GM10248 (cell line): Measurements from ENCODE around the gene CPNE6.
A peak's percentile ranks its signal among the peaks of the same experiment; 100 is the strongest.
"Not testable (repeated sequence)": the region's sequence is repeated elsewhere in the genome, so short reads cannot be mapped to it uniquely, and the experiment has no call there.

Experiments used
- CTCF ChIA-PET: fragments of 300-600 bp; sonication (Branson Sonifier 250); formaldehyde crosslinking; extraction: SDS; loops from one replicate; lab custom pipeline; 2021; ENCODE audit warnings: antibody characterized with exemption; lab: Yijun Ruan, JAX
- POLR2A ChIA-PET: fragments of 350-650 bp; sonication (Branson Sonifier 250); formaldehyde crosslinking; extraction: SDS; loops from one replicate; lab custom pipeline; 2020; ENCODE audit warnings: antibody characterized with exemption; lab: Yijun Ruan, JAX
- DNase-seq: peaks from one replicate; pipeline ENCODE4 v3.0.0; 2012; ENCODE audit errors: extremely low spot score
- CTCF ChIP-seq: IDR thresholded peaks from 2 replicates; pipeline ENCODE4 v1.5.1; 2012; ENCODE audit warnings: mild to moderate bottlenecking, low read depth; ENCODE audit errors: extremely low read depth, missing control alignments, control extremely low read depth

CPNE6 gene

GRCh38 chr14:24071144-24071697, at the start of gene CPNE6:
Gene CPNE6, plus strand, starts transcription at chr14:24071562. Its CDS starts 1,375 bp downstream, at chr14:24072937.
- no peak for TF ChIP-seq CTCF
- CTCF ChIA-PET = interaction anchor here (1.9 to 7.9 kb wide), 4 partner anchors 10 to 145 kb away, joined by 4 to 71 read pairs (median 23); partner anchors contain the start of genes MDP1 and PCK2
- POLR2A ChIA-PET = interaction anchor here (0.6 kb wide), 1 partner anchor 136 kb away, joined by 3 read pairs; no protein-coding TSS in a partner anchor
- DNase-seq = no peak

- CTCF ChIA-PET, POLR2A ChIA-PET, DNase-seq: not testable (repeated sequence)
These were observed 46.4 kb upstream of the CPNE6 start for GRCh38 chr14:24024939-24025418.

GRCh38 chr14:24029687-24030086, 41.7 kb upstream of the CPNE6 start:
- POLR2A ChIA-PET, CTCF ChIA-PET, DNase-seq: not testable (repeated sequence)

DNA sequence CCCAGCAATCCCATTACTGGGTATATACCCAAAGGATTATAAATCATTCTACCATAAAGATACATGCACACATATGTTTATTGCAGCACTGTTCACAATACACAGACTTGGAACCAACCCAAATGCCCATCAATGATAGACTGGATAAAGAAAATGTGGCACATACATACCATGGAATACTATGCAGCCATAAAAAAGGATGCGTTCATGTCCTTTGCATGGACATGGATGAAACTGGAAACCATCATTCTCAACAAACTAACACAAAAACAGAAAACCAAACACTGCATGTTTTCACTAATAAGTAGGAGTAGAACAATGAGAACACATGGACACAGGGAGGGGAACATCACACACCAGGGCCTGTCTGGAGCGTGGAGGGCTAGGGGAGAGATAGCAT, 40.0 kb upstream of the CPNE6 start:
- DNase-seq, CTCF ChIA-PET, POLR2A ChIA-PET: not testable (repeated sequence)

DNA sequence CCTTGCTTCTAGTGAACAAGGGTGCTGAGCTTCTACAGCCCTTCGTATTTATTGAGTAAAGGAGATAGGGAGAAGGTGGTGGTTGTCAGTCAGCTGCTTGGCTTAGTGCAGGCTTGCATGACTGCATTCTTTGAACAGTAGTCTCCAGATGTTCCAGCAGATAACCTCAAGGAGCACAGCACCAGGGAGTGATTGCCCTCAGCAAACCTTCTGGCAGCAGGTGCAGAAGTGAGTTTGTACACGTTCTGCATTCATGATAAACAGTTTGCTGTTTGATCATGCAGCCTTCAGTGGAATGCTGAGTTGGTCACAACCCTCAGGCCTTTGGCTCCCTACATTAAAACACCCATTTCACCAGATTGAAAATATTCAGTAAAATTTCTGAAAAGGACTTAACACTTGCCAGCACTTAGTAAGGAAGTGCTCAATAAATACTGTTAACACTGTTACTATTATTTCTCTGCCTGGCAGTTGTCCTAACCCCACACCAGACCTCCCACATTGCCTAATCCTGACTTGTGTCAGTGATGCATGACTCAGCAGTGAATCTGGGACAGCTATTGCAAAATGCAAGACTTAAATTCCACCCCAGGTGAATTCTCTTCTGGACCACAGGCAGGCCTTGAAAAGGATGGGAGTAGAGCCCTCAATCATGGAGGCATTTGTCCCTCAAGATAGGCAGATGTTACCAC, 38.5 kb upstream of the CPNE6 start:
- no peak for TF ChIP-seq CTCF
- ChIA-PET POLR2A (no interaction called here), CTCF (interaction anchor here (0.9 to 1.5 kb wide), 3 partner anchors 15 to 61 kb away, joined by 3 to 4 read pairs (median 3); no protein-coding TSS in a partner anchor)
- DNase-seq = no peak

GRCh38 chr14:24035769-24036168, 35.6 kb upstream of the CPNE6 start:
- CTCF ChIA-PET = interaction anchor here (0.8 to 1.7 kb wide), 7 partner anchors 12 to 93 kb away, joined by 3 to 9 read pairs (median 3); no protein-coding TSS in a partner anchor
- POLR2A ChIA-PET, DNase-seq: not testable (repeated sequence)

DNA sequence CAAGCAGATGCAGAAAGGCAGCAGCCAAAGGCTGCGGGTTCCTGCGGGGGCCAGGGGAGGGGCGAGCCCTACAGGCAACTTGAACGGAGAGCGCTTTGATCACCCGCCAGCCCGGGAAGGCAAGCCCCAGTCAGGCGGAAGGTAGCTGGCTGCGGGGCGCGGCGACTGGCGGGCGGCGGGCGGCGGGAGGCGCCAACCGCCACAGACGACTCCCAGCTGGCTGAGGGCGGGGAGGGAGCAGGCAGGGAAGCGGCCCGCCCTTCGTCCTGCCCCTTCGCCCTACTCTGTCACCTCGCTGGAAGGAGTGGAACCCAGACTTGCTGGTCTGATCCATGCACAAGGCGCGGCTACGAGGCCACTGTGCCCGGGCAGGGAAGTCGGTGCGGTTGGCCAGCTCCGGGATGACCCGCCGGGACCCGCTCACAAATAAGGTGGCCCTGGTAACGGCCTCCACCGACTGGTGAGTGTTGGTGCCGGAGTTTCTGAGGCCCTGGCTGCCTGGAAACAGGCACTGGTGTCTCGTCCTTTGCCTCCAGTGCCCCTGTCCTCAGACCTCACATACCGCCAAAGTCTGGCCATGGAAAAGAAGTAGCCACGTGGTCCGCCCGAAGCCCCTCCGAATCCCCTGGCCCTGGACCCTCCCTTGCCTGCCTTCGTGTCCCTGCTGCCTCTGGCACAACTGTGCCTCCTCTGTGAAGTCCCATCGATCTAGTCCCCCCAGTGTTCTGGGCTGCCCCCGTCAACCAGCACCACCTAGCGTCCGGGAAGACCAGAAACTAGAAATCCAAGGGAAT, 35.0 kb upstream of the CPNE6 start:
- POLR2A ChIA-PET = no interaction called here
- CTCF ChIA-PET = interaction anchor here (0.8 to 2.7 kb wide), 8 partner anchors 11 to 93 kb away, joined by 3 to 9 read pairs (median 4); partner anchors contain the start of gene CARMIL3

GRCh38 chr14:24036963-24037657, 34.3 kb upstream of the CPNE6 start:
- POLR2A ChIA-PET = not testable (repeated sequence)
- CTCF ChIA-PET = interaction anchor here (1.2 to 2.7 kb wide), 3 partner anchors 11 to 22 kb away, joined by 5 to 9 read pairs (median 9); partner anchors contain the start of gene CARMIL3

More for the DNA sequence above, 35.0 kb upstream of the CPNE6 start:
- DNase-seq = peak; percentile 75
- peak; percentile 85 for TF ChIP-seq CTCF

More at GRCh38 chr14:24036963-24037657, 34.3 kb upstream of the CPNE6 start:
- not testable (repeated sequence) for DNase-seq
